ENCODE results near the gene LCP2. TPM values are rescaled to one million over a fixed set of nuclear protein-coding genes. Genes with fewer than 3 reads are reported as not detected.

LCP2 gene
- total RNA-seq, 4 donors from 2014 or later = 4.6 to 6.5 (median 5.7) TPM

GRCh38 chr5:170294057-170294456 is 3.5 kb downstream of the LCP2 start:
- intact Hi-C loops (cut with DNase I; ENCODE audit: low total_unique reads) = no loop called here
- whole genome bisulfite sequencing, 2 donors = 72 to 81% methylated on average over 3 of the region's 3 CpGs
- H3K4me3 ChIP-seq (ENCODE audit: low read depth, poor library complexity, severe bottlenecking) = no peak overlapping the region
- no peak for DNase-seq (ENCODE audit: low spot score in 2 of 2)
- TF ChIP-seq POLR2A (IDR thresholded peaks at IDR 0.05) (no peak), CTCF (IDR thresholded peaks at IDR 0.05) (no peak)

GRCh38 chr5:170293273-170293672 is 4.3 kb downstream of the LCP2 start:
- DNase-seq (ENCODE audit: low spot score in 2 of 2) = no peak

GRCh38 chr5:170292179-170293104 is 5.1 kb downstream of the LCP2 start:
- WGBS, 2 donors = 92 to 95% methylated on average over 4 of the region's 4 CpGs
- no peak overlapping the region for H3K4me3 ChIP-seq (ENCODE audit: low read depth, poor library complexity, severe bottlenecking)

More at GRCh38 chr5:170293273-170293672, 4.3 kb downstream of the LCP2 start:
- no peak overlapping the region for H3K4me3 ChIP-seq (ENCODE audit: low read depth, poor library complexity, severe bottlenecking)
- 68 to 82% methylated on average over 6 of the region's 6 CpGs for WGBS, 2 donors
- intact Hi-C loops (cut with DNase I; ENCODE audit: low total_unique reads) = no loop called here
- TF ChIP-seq POLR2A (IDR thresholded peaks at IDR 0.05) (no peak), CTCF (IDR thresholded peaks at IDR 0.05) (no peak)

DNA sequence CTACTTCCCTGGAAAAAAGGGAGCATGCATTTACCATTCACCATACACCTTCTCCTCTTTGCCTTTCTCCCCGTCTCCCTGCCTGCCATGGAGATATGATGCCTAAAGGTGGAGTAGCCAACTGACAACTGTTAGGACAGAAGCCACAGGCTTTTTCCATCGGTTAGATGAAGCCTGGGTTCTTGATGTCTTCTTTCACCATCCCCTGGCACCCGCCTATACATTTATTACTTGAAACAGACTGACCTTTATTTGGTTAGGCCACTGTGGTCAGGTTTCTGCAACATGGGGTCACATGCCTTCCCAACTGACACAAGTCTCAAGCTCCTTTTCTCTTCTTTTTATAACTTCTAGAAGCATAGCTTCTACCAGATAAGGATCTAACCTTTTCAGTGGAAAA is 7.1 kb downstream of the LCP2 start:
- no peak overlapping the region for H3K4me3 ChIP-seq (ENCODE audit: low read depth, poor library complexity, severe bottlenecking)
- no peak for DNase-seq (ENCODE audit: low spot score in 2 of 2)
- intact Hi-C loops (cut with DNase I; ENCODE audit: low total_unique reads) = no loop called here
- TF ChIP-seq CTCF (IDR thresholded peaks at IDR 0.05) = no peak
- no peak for TF ChIP-seq POLR2A (IDR thresholded peaks at IDR 0.05)
- 82 to 87% methylated on average over 3 of the region's 3 CpGs for WGBS, 2 donors

More at GRCh38 chr5:170292179-170293104, 5.1 kb downstream of the LCP2 start:
- TF ChIP-seq POLR2A (IDR thresholded peaks at IDR 0.05) (no peak), CTCF (IDR thresholded peaks at IDR 0.05) (no peak)
- no peak for DNase-seq (ENCODE audit: low spot score in 2 of 2)
- intact Hi-C loops (cut with DNase I; ENCODE audit: low total_unique reads) = no loop called here

GRCh38 chr5:170289764-170290163 is 7.8 kb downstream of the LCP2 start:
- no peak for DNase-seq (ENCODE audit: low spot score in 2 of 2)
- TF ChIP-seq CTCF (IDR thresholded peaks at IDR 0.05) = no peak
- no peak for TF ChIP-seq POLR2A (IDR thresholded peaks at IDR 0.05)
- intact Hi-C loops (cut with DNase I; ENCODE audit: low total_unique reads) = no loop called here
- H3K4me3 ChIP-seq (ENCODE audit: low read depth, poor library complexity, severe bottlenecking) = no peak overlapping the region
- WGBS, 2 donors = 33 to 43% methylated on average over 4 of the region's 4 CpGs

Data from lower leg skin (tissue), 4 donors.